ENCODE measurements around the gene AP3B1.

Gene AP3B1

GRCh38 chr5:78289911-78290310, 4.6 kb downstream of the AP3B1 start:
- in situ Hi-C loops (cut with HindIII; ENCODE audit: low sequenced_read_pairs) = no loop called here

- in situ Hi-C loops (cut with HindIII; ENCODE audit: low sequenced_read_pairs) = no loop called here
Measured at GRCh38 chr5:78288246-78288645, 6.3 kb downstream of the AP3B1 start.

GRCh38 chr5:78287833-78288232, 6.7 kb downstream of the AP3B1 start:
- in situ Hi-C loops (cut with HindIII; ENCODE audit: low sequenced_read_pairs) = no loop called here

GRCh38 chr5:78287169-78287568, 7.3 kb downstream of the AP3B1 start:
- in situ Hi-C loops (cut with HindIII; ENCODE audit: low sequenced_read_pairs) = no loop called here

GRCh38 chr5:78286290-78286689, 8.2 kb downstream of the AP3B1 start:
- in situ Hi-C loops (cut with HindIII; ENCODE audit: low sequenced_read_pairs) = no loop called here

GRCh38 chr5:78283802-78284201, 10.7 kb downstream of the AP3B1 start:
- in situ Hi-C loops (cut with HindIII; ENCODE audit: low sequenced_read_pairs) = no loop called here

- in situ Hi-C loops (cut with HindIII; ENCODE audit: low sequenced_read_pairs) = no loop called here
Measured at GRCh38 chr5:78283105-78283504, 11.4 kb downstream of the AP3B1 start.

GRCh38 chr5:78280261-78280660, 14.2 kb downstream of the AP3B1 start:
- in situ Hi-C loops (cut with HindIII; ENCODE audit: low sequenced_read_pairs) = no loop called here

- in situ Hi-C loops (cut with HindIII; ENCODE audit: low sequenced_read_pairs) = no loop called here
Measured at GRCh38 chr5:78279194-78279593, 15.3 kb downstream of the AP3B1 start.

GRCh38 chr5:78277715-78278114, 16.8 kb downstream of the AP3B1 start:
- in situ Hi-C loops (cut with HindIII; ENCODE audit: low sequenced_read_pairs) = no loop called here

GRCh38 chr5:78275998-78276543, 18.4 kb downstream of the AP3B1 start:
- in situ Hi-C loops (cut with HindIII; ENCODE audit: low sequenced_read_pairs) = no loop called here

- in situ Hi-C loops (cut with HindIII; ENCODE audit: low sequenced_read_pairs) = no loop called here
Measured at GRCh38 chr5:78274540-78275197, 19.8 kb downstream of the AP3B1 start.

- in situ Hi-C loops (cut with HindIII; ENCODE audit: low sequenced_read_pairs) = no loop called here
Measured at GRCh38 chr5:78273436-78273835, 21.1 kb downstream of the AP3B1 start.

- in situ Hi-C loops (cut with HindIII; ENCODE audit: low sequenced_read_pairs) = no loop called here
Measured at GRCh38 chr5:78271766-78272165, 22.7 kb downstream of the AP3B1 start.

GRCh38 chr5:78269088-78269703, 25.3 kb downstream of the AP3B1 start:
- in situ Hi-C loops (cut with HindIII; ENCODE audit: low sequenced_read_pairs) = no loop called here

- in situ Hi-C loops (cut with HindIII; ENCODE audit: low sequenced_read_pairs) = no loop called here
Measured at GRCh38 chr5:78268356-78268755, 26.1 kb downstream of the AP3B1 start.

GRCh38 chr5:78265163-78265562, 29.3 kb downstream of the AP3B1 start:
- in situ Hi-C loops (cut with HindIII; ENCODE audit: low sequenced_read_pairs) = no loop called here

GRCh38 chr5:78264600-78264999, 29.9 kb downstream of the AP3B1 start:
- in situ Hi-C loops (cut with HindIII; ENCODE audit: low sequenced_read_pairs) = no loop called here

GRCh38 chr5:78260771-78261170, 33.7 kb downstream of the AP3B1 start:
- in situ Hi-C loops (cut with HindIII; ENCODE audit: low sequenced_read_pairs) = no loop called here

- in situ Hi-C loops (cut with HindIII; ENCODE audit: low sequenced_read_pairs) = no loop called here
Measured at GRCh38 chr5:78253201-78253600, 41.3 kb downstream of the AP3B1 start.

GRCh38 chr5:78252715-78253114, 41.8 kb downstream of the AP3B1 start:
- in situ Hi-C loops (cut with HindIII; ENCODE audit: low sequenced_read_pairs) = no loop called here

GRCh38 chr5:78251663-78252284, 42.7 kb downstream of the AP3B1 start:
- in situ Hi-C loops (cut with HindIII; ENCODE audit: low sequenced_read_pairs) = no loop called here
